Natural killer cell (primary cell): ENCODE measurements around the gene TOR1AIP2. TPM values are rescaled to one million over a fixed set of nuclear protein-coding genes. Genes with fewer than 3 reads are reported as not detected.
A peak's percentile ranks its signal among the peaks of the same experiment; 100 is the strongest.
"Not testable (repeated sequence)": the region's sequence is repeated elsewhere in the genome, so short reads cannot be mapped to it uniquely, and the experiment has no call there.

Experiments used
- ATAC-seq, 3 donors: fragments of 150-1000 bp in 2 of 3; fragments of 200-7000 bp in 1 of 3; cut with Tn5 transposase; 1 replicate in 1 of 3; 2 replicates in 2 of 3; pipeline ENCODE4 v1.10.0; 2021; ENCODE audit warnings: mild to moderate bottlenecking in 2 of 3, moderate library complexity in 2 of 3
- DNase-seq, 2 donors: peaks; one replicate each; pipeline versions ENCODE4 v3.0.0 to v3.0.0-alpha.2; 2013 to 2021; ENCODE audit warnings: mixed read lengths in 1 of 2
- H3K27ac ChIP-seq: one replicate; pipeline ENCODE4 v1.5.1; 2013; ENCODE audit warnings: mild to moderate bottlenecking, low read length
- H3K27me3 ChIP-seq: one replicate; pipeline ENCODE4 v1.6.1; 2013; ENCODE audit warnings: low read length; ENCODE audit not compliant: control insufficient read depth, insufficient read depth
- H3K36me3 ChIP-seq: one replicate; pipeline ENCODE4 v1.6.1; 2013; ENCODE audit warnings: low read length; ENCODE audit not compliant: control insufficient read depth, insufficient read depth
- H3K4me1 ChIP-seq: one replicate; pipeline ENCODE4 v1.6.1; 2013; ENCODE audit warnings: low read length; ENCODE audit not compliant: control insufficient read depth, insufficient read depth
- H3K4me3 ChIP-seq: one replicate; pipeline ENCODE4 v1.5.1; 2013; ENCODE audit warnings: low read length
- H3K9me3 ChIP-seq: one replicate; pipeline ENCODE4 v1.6.1; 2013; ENCODE audit warnings: low read length; ENCODE audit not compliant: control insufficient read depth, insufficient read depth
- H3K27ac Mint-ChIP-seq, 2 donors: one replicate each; pipeline ENCODE4 v1.8.0; 2022; ENCODE audit warnings: mild to moderate bottlenecking in 2 of 2, mixed read lengths in 2 of 2, moderate library complexity in 1 of 2
- H3K27me3 Mint-ChIP-seq, 2 donors: one replicate each; pipeline ENCODE4 v1.8.0; 2022; ENCODE audit warnings: low read depth in 2 of 2, mixed read lengths in 2 of 2
- H3K36me3 Mint-ChIP-seq: one replicate; pipeline ENCODE4 v1.8.0; 2022; ENCODE audit warnings: mixed read lengths
- H3K4me1 Mint-ChIP-seq, 2 donors: one replicate each; pipeline ENCODE4 v1.8.0; 2022; ENCODE audit warnings: mixed read lengths in 2 of 2
- H3K4me3 Mint-ChIP-seq: one replicate; pipeline ENCODE4 v1.8.0; 2022; ENCODE audit warnings: mild to moderate bottlenecking, moderate library complexity, mixed read lengths
- H3K9me3 Mint-ChIP-seq, 2 donors: one replicate each; pipeline ENCODE4 v1.8.0; 2022; ENCODE audit warnings: mixed read lengths in 2 of 2
- WGBS: methylation state at CpG from one replicate; pipeline ENCODE4 v1.1.7; 2013; ENCODE audit warnings: missing lambda C conversion rate; ENCODE audit not compliant: insufficient coverage; 5-methylcytosine and 5-hydroxymethylcytosine counted together
- intact Hi-C: fragments of 100-400 bp; cut with micrococcal nuclease; formaldehyde crosslinking; loops from one replicate; pipeline ENCODE4 v1.14.2; 2022
- total RNA-seq, 4 donors: library from RNA; stranded (reverse); fragments of 120-200 nt in 1 of 4; gene quantifications; one replicate each; pipeline versions ENCODE4 v1.2.3 to v1.2.4, GENCODE V29; 2013 to 2022
- TF ChIP-seq, protein P1 (sequence below): fragments of 200-600 bp; IDR thresholded peaks from one replicate; pipeline ENCODE4 v1.8.0; 2022; ENCODE audit warnings: antibody characterized with exemption

The TOR1AIP2 gene
- total RNA-seq, 3 donors from 2014 or later (not counting 1 experiment from before 2014, with no cell fraction given) = 68.6 to 74.2 (median 71.7) TPM

DNA sequence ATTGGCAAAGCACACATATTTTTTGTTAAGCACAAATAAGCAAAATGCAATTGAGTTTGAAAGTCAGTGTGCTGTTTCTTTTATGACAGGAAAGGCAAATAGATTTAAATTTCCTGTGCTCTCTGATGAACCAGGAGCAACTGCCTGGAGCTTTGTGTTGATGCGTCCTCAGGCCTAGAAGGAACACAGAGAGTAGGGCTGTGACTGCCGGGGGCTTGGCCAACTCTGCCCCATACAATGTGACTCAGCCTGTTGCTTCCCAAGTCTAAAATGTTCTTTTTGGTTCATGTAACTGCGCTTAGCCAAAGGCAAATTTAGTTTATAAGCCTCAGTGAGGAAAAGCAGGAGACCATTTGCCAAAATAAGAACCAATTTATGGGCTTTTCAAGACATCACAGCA lies 37.5 kb downstream of the TOR1AIP2 start:
- DNase-seq (no peak), ATAC-seq (no peak)
- H3K27me3 ChIP-seq = no peaks in the 10 kb centered on the region
- Mint-ChIP-seq H3K27me3 (no peaks in the 10 kb centered on the region), H3K36me3 (no peaks in the 10 kb centered on the region), H3K27ac (no peak overlapping the region), H3K4me1 (peaks cover 0 to 8% of the 10 kb centered on the region in 2 donors), H3K9me3 (no peaks in the 10 kb centered on the region), H3K4me3 (no peak overlapping the region)
- H3K27ac ChIP-seq = no peak overlapping the region
- no peaks in the 10 kb centered on the region for H3K9me3 ChIP-seq
- intact Hi-C loops = no loop called here
- no peak overlapping the region for H3K4me3 ChIP-seq
- H3K4me1 ChIP-seq = no peaks in the 10 kb centered on the region
- WGBS = 95% methylated on average over 3 of the region's 3 CpGs
- TF ChIP-seq, protein P1, sequence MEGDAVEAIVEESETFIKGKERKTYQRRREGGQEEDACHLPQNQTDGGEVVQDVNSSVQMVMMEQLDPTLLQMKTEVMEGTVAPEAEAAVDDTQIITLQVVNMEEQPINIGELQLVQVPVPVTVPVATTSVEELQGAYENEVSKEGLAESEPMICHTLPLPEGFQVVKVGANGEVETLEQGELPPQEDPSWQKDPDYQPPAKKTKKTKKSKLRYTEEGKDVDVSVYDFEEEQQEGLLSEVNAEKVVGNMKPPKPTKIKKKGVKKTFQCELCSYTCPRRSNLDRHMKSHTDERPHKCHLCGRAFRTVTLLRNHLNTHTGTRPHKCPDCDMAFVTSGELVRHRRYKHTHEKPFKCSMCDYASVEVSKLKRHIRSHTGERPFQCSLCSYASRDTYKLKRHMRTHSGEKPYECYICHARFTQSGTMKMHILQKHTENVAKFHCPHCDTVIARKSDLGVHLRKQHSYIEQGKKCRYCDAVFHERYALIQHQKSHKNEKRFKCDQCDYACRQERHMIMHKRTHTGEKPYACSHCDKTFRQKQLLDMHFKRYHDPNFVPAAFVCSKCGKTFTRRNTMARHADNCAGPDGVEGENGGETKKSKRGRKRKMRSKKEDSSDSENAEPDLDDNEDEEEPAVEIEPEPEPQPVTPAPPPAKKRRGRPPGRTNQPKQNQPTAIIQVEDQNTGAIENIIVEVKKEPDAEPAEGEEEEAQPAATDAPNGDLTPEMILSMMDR = no peak
- peaks cover 15% of the 10 kb centered on the region for H3K36me3 ChIP-seq

DNA sequence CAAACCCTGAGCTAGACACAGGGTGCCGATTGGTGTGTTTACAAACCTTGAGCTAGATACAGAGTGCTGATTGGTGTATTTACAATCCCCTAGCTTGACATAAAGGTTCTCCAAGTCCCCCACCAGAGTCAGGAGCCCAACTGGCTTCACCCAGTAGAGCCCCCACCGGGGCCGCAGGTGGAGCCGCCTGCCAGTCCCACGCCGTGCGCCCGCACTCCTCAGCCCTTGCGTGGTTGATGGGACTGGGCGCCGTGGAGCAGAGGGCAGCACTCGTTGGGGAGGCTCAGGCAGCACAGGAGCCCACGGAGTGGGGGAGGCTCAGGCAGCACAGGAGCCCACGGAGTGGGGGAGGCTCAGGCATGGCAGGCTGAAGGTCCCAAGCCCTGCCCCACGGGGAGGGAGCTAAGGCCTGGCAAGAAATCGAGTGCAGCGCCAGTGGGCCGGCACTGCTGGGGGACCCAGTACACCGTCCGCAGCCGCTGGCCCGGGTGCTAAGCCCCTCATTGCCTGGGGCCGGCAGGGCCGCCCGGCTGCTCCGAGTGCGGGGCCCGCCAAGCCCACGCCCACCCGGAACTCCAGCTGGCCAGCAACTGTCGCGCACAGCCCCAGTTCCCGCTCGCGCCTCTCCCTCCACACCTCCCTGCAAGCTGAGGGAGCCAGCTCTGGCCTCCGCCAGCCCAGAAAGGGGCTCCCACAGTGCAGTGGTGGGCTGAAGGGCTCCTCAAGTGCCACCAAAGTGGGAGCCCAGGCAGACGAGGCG lies 40.7 kb downstream of the TOR1AIP2 start:
- 97% methylated on average over 37 of the region's 38 CpGs for WGBS
- not testable (repeated sequence) for H3K27me3 Mint-ChIP-seq

DNA sequence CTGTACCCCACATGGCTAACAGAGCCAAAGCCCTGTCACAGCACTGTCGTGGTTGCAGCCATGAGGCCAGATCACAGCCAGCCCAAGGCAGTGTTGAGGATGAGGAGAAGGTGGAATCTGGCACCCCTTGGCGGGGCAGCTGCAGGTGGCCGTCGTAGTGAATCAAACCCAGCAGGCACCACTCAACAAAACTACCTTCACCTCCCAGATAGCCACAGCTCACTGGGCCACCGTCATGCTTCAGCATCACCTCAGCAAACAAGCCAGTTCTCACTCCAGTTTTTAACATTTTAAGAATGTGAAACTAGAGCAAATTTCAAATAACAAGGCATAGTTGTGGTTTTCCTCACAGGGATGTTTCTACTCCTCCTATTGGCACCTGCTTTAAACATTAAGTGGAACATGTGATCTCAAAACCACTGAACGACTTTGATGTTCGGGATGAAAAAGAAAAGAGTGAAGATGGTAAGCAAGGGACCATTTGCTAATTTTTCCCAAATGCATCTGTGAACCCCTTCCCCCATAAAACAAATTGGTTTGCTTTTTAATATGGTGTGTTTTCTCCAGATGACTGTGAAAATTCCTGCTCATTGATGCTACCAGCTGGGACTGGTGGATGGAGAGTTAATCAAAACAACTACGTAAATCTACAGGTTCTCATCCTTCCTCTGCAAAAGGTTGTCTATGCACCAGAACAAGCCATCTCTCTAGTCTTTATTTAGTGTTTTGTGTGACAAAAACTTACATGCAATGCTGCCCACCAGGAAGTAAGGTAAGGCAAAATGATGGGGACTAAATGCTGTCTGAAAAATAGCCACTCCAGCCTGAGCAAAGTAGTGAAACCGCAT lies 45.5 kb downstream of the TOR1AIP2 start:
- no peak overlapping the region for H3K27ac Mint-ChIP-seq
- H3K4me3 Mint-ChIP-seq = no peak overlapping the region
- H3K27me3 Mint-ChIP-seq = peaks cover 1 to 4% of the 10 kb centered on the region in 2 donors
- Histone ChIP-seq H3K4me3 (no peak overlapping the region), H3K36me3 (no peaks in the 10 kb centered on the region), H3K4me1 (peaks cover 8% of the 10 kb centered on the region), H3K27ac (no peak overlapping the region), H3K9me3 (no peaks in the 10 kb centered on the region), H3K27me3 (no peaks in the 10 kb centered on the region)
- peak in 1 of 2 donors; percentile 60 for DNase-seq
- no peak for ATAC-seq
- TF ChIP-seq, protein P1 = no peak
- H3K9me3 Mint-ChIP-seq = no peaks in the 10 kb centered on the region
- intact Hi-C loops = no loop called here
- H3K4me1 Mint-ChIP-seq = peaks cover 13 to 16% of the 10 kb centered on the region in 2 donors
- 46% methylated on average over 7 of the region's 9 CpGs for WGBS
- no peaks in the 10 kb centered on the region for H3K36me3 Mint-ChIP-seq

More for the DNA sequence above, 40.7 kb downstream of the TOR1AIP2 start:
- H3K9me3 Mint-ChIP-seq, H3K36me3 Mint-ChIP-seq, H3K27ac Mint-ChIP-seq, H3K36me3 ChIP-seq, H3K4me1 Mint-ChIP-seq, H3K4me1 ChIP-seq, H3K4me3 ChIP-seq, H3K27ac ChIP-seq, intact Hi-C loops, ATAC-seq, H3K27me3 ChIP-seq, H3K9me3 ChIP-seq, DNase-seq, H3K4me3 Mint-ChIP-seq: not testable (repeated sequence)

DNA sequence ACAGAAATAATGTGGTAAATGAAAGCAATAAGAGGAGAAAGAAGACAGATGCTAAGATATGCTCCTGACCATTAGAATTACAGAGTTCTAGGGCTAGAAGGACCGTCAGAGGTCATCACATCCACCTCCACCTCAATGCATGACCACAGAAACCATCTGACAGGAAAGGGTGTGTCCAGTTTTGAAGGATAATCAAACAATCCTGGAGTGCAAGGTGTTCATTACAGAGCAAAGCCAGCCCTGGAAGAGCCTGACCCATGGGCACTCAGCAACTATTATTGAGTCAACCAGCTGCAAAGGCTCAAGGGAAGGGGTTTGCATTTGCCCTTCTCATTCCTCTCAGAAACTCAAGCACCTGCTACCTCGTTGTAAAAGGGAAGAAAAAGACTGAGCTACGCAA lies 46.4 kb downstream of the TOR1AIP2 start:
- H3K4me3 Mint-ChIP-seq = no peak overlapping the region
- Histone ChIP-seq H3K27me3 (no peaks in the 10 kb centered on the region), H3K4me1 (peaks cover 8% of the 10 kb centered on the region), H3K9me3 (no peaks in the 10 kb centered on the region), H3K27ac (no peak overlapping the region), H3K4me3 (no peak overlapping the region), H3K36me3 (no peaks in the 10 kb centered on the region)
- intact Hi-C loops = no loop called here
- DNase-seq = no peak
- H3K27ac Mint-ChIP-seq = no peak overlapping the region
- WGBS = 64% methylated on average over 2 of the region's 3 CpGs
- no peaks in the 10 kb centered on the region for H3K9me3 Mint-ChIP-seq
- no peak for ATAC-seq
- no peaks in the 10 kb centered on the region for H3K36me3 Mint-ChIP-seq
- H3K27me3 Mint-ChIP-seq = peaks cover 4 to 7% of the 10 kb centered on the region in 2 donors
- TF ChIP-seq, protein P1 = no peak
- peaks cover 13 to 16% of the 10 kb centered on the region in 2 donors for H3K4me1 Mint-ChIP-seq
